Testis (tissue), 3 donors: ENCODE measurements around the gene RFX6. TPM values are rescaled to one million over a fixed set of nuclear protein-coding genes. Genes with fewer than 3 reads are reported as not detected.

ENCODE experiments used
- DNase-seq: peaks from one replicate; pipeline ENCODE4 v3.0.0-alpha.2; 2019
- H3K27ac ChIP-seq, 2 donors: fragments of 200-600 bp; sonication (generic); one replicate each; pipeline ENCODE4 v1.5.1; 2019
- H3K27me3 ChIP-seq: fragments of 200-600 bp; sonication (generic); one replicate; pipeline ENCODE4 v1.5.1; 2019
- H3K36me3 ChIP-seq: fragments of 200-600 bp; sonication (generic); one replicate; pipeline ENCODE4 v1.5.1; 2017; ENCODE audit warnings: low read depth; ENCODE audit errors: missing control alignments
- H3K4me1 ChIP-seq: fragments of 200-600 bp; sonication (generic); one replicate; pipeline ENCODE4 v1.5.1; 2019
- H3K4me3 ChIP-seq, 2 donors: fragments of 200-600 bp; sonication (generic); one replicate each; pipeline ENCODE4 v1.5.1; 2017 to 2019
- H3K9me3 ChIP-seq: fragments of 200-600 bp; sonication (generic); one replicate; pipeline ENCODE4 v1.5.1; 2017
- POLR2A ChIP-seq: fragments of 450-650 bp; IDR thresholded peaks from one replicate; pipeline ENCODE4 v1.6.1; 2017; ENCODE audit warnings: antibody characterized with exemption, mild to moderate bottlenecking, moderate library complexity
- WGBS, 2 donors: methylation state at CpG; one replicate each; pipeline ENCODE4 v1.1.5; 2018; 5-methylcytosine and 5-hydroxymethylcytosine counted together
- intact Hi-C: fragments of 100-400 bp; cut with DNase I; formaldehyde crosslinking; loops from one replicate; pipeline ENCODE4 v1.15.1; 2023; ENCODE audit warnings: low total_unique reads
- polyA plus RNA-seq: library from polyadenylated mRNA; stranded (reverse); fragments of 350-450 nt; fragmentation: Illumina TruSeq; extraction: RNeasy Lipid Tissue Mini Kit (QIAGEN cat#74804); gene quantifications from one replicate; pipeline ENCODE4 v1.2.3, GENCODE V29; 2014; ENCODE audit warnings: low read depth, low replicate concordance; ENCODE audit not compliant: insufficient read depth
- total RNA-seq, 2 donors: library from RNA; depleted of rRNA; stranded (reverse); fragments of >200 nt; gene quantifications; one replicate each; pipeline ENCODE4 v1.2.3, GENCODE V29; 2016
- TF ChIP-seq, protein P1 (sequence below), 3 experiments: fragments of 450-650 bp in 2 of 3; fragments of 200-600 bp in 1 of 3; sonication (generic) in 1 of 3; IDR thresholded peaks; one replicate each; pipeline ENCODE4 v1.5.1; 2016 to 2019; ENCODE audit warnings: antibody characterized with exemption in 3 of 3, mild to moderate bottlenecking in 2 of 3, moderate library complexity in 1 of 3

Gene RFX6
- total and polyA plus RNA-seq, 3 donors from 2014 or later, result 0.93 to 0.99 (median 0.94) TPM

- intact Hi-C loops, result no loop called here
- DNase-seq, result no peak
Observed at GRCh38 chr6:116941727-116942126, 64.7 kb downstream of the RFX6 start.

DNA sequence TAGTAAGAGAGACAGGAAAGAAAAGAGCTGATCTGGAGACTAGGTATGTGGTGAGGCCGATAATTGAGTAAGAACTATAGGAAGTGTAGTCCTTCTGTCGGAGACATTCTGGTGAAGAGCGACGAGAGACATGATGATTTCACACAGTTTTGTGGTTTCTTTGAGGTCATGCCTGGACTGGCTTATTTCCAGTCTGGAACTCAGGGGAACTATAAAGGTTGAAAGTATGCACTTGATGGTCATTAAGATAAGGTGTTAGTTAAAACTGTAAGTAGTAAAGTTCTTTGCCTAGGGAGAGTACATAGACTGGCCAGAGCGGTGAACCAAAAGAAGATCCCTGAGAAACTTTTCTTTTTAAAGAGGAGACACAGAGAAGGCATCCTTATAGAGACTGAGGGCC lies 68.8 kb downstream of the RFX6 start:
- intact Hi-C loops, result no loop called here
- WGBS, 2 donors, result 86 to 87% methylated on average over 5 of the region's 5 CpGs

More at GRCh38 chr6:116941727-116942126, 64.7 kb downstream of the RFX6 start:
- Histone ChIP-seq H3K27ac (no peak overlapping the region), H3K9me3 (no peaks in the 10 kb centered on the region), H3K27me3 (no peaks in the 10 kb centered on the region), H3K4me3 (no peak overlapping the region), H3K36me3 (no peaks in the 10 kb centered on the region), H3K4me1 (no peaks in the 10 kb centered on the region)
- no peak for TF ChIP-seq POLR2A
- TF ChIP-seq, protein P1, sequence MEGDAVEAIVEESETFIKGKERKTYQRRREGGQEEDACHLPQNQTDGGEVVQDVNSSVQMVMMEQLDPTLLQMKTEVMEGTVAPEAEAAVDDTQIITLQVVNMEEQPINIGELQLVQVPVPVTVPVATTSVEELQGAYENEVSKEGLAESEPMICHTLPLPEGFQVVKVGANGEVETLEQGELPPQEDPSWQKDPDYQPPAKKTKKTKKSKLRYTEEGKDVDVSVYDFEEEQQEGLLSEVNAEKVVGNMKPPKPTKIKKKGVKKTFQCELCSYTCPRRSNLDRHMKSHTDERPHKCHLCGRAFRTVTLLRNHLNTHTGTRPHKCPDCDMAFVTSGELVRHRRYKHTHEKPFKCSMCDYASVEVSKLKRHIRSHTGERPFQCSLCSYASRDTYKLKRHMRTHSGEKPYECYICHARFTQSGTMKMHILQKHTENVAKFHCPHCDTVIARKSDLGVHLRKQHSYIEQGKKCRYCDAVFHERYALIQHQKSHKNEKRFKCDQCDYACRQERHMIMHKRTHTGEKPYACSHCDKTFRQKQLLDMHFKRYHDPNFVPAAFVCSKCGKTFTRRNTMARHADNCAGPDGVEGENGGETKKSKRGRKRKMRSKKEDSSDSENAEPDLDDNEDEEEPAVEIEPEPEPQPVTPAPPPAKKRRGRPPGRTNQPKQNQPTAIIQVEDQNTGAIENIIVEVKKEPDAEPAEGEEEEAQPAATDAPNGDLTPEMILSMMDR (IDR thresholded peaks at IDR 0.05), result no peak
- 48 to 58% methylated on average over 4 of the region's 4 CpGs for WGBS, 2 donors

GRCh38 chr6:116948533-116949304 lies 71.7 kb downstream of the RFX6 start:
- no peaks in the 10 kb centered on the region for H3K27me3 ChIP-seq
- no peak overlapping the region for H3K4me3 ChIP-seq
- TF ChIP-seq, protein P1 (IDR thresholded peaks at IDR 0.05), result no peak
- no peak for TF ChIP-seq POLR2A
- DNase-seq, result no peak
- no peak overlapping the region for H3K27ac ChIP-seq
- H3K9me3 ChIP-seq, result no peaks in the 10 kb centered on the region
- intact Hi-C loops, result no loop called here
- H3K4me1 ChIP-seq, result no peaks in the 10 kb centered on the region
- WGBS, 2 donors, result 74 to 80% methylated on average over 1 of the region's 1 CpG
- H3K36me3 ChIP-seq, result no peaks in the 10 kb centered on the region

More for the DNA sequence above, 68.8 kb downstream of the RFX6 start:
- DNase-seq, result no peak
- Histone ChIP-seq H3K36me3 (no peaks in the 10 kb centered on the region), H3K27ac (no peak overlapping the region), H3K4me3 (no peak overlapping the region), H3K9me3 (no peaks in the 10 kb centered on the region), H3K27me3 (no peaks in the 10 kb centered on the region), H3K4me1 (no peaks in the 10 kb centered on the region)
- TF ChIP-seq, protein P1 (IDR thresholded peaks at IDR 0.05), result no peak
- no peak for TF ChIP-seq POLR2A

DNA sequence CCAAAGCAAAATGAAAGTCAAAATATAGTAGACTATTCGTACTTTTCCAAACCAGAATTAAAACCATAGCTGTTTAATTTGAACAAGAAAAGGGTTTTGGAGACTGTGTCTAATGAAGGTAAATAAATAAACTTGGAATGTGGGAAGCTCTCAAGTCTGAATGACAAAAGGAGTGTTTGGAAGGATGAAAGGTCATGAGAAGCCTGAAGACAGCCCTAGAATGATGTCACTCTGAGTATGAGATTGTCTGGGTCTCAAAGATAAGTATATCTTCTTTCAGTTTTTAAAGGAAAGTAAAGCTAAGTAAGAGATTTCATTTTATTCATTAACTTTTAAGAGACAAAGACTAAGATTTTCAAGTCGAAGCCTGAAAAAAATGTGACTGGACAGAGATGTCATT lies 72.9 kb downstream of the RFX6 start:
- no peaks in the 10 kb centered on the region for H3K9me3 ChIP-seq
- intact Hi-C loops, result no loop called here
- H3K36me3 ChIP-seq, result no peaks in the 10 kb centered on the region
- 53 to 67% methylated on average over 2 of the region's 2 CpGs for WGBS, 2 donors
- no peak overlapping the region for H3K27ac ChIP-seq
- no peaks in the 10 kb centered on the region for H3K27me3 ChIP-seq
- no peak for DNase-seq
- no peak for TF ChIP-seq POLR2A
- TF ChIP-seq, protein P1 (IDR thresholded peaks at IDR 0.05), result no peak
- H3K4me1 ChIP-seq, result no peaks in the 10 kb centered on the region
- H3K4me3 ChIP-seq, result no peak overlapping the region

DNA sequence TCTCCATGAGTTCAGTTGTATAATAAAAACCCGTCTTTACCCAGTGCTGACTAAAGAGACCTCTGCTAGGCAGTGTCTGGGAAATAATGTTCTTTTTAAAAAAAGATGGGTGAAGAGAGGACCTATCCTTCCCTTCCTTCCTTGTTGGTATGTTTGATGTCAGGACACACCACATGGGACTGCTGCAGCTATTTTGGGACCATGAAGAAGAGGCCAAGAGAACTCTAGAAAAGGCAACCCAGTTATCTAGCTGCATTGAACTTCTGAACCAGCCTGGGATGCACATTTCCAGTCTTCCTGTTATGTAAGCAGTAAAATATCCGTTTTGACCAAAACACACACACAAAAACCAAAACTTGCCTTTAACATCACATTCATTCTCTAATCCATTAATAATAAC lies 77.3 kb downstream of the RFX6 start:
- Histone ChIP-seq H3K9me3 (no peaks in the 10 kb centered on the region), H3K27ac (no peak overlapping the region), H3K4me3 (no peak overlapping the region), H3K27me3 (no peaks in the 10 kb centered on the region), H3K4me1 (no peaks in the 10 kb centered on the region), H3K36me3 (no peaks in the 10 kb centered on the region)
- TF ChIP-seq, protein P1 (IDR thresholded peaks at IDR 0.05), result no peak
- no peak for TF ChIP-seq POLR2A
- WGBS, 2 donors, result 30 to 38% methylated on average over 2 of the region's 2 CpGs
- intact Hi-C loops, result no loop called here
- DNase-seq, result no peak
